Measurements from ENCODE around the gene WDCP.
"Not testable (repeated sequence)": the region's sequence is repeated elsewhere in the genome, so short reads cannot be mapped to it uniquely, and the experiment has no call there.

Gene WDCP

DNA sequence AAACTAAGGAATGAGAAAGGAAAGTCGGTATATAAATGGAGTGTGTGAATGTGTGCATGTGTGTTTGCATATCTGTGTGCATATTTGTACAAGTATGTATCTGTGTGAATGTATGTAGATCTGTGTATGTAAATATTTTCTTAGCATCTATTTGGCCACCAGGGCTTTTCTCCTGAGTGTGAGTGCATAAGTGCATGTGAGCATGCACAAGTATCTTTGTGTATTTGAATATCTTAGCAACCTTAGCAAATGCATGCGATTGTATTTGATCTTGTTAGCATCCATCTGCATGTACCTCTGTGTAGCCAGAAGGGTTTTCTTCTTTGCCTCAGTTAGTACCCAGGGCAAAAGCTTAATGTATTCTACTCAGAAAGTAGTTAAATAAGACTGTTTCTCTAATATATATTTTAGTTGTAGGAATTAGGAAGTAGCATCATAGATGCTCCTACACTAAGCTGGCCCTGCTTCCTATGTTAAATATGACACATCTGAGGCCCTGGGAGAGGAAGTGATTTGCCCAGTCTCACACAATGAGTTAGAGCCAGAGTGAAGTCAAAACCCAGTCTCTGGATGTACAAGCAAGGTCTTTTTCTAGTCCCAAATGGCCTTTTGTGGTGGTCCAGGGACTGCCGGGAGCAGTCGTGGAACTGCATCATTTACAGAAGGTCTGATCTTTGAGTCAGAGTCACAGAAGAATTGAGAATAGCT, 11.5 kb upstream of the WDCP start:
- no peak for DNase-seq

DNA sequence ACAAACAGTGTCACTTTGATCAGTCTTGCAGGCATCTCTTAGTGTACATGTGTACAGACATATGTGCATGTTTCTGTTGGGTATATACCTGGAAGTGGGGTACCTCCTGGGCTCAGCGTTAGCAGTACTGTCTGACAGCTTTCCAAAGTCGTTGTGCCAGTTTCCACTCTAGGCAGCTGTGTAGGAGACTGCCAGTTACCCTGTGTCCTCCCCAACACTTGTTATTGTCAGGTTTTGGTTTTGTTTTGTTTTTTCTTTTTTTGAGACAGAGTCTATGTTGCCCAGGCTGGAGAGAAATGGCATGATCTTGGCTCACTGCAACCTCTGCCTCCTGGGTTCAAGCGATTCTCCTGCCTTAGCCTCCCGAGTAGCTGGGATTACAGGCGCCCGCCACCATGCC, 8.6 kb upstream of the WDCP start:
- DNase-seq = no peak

DNA sequence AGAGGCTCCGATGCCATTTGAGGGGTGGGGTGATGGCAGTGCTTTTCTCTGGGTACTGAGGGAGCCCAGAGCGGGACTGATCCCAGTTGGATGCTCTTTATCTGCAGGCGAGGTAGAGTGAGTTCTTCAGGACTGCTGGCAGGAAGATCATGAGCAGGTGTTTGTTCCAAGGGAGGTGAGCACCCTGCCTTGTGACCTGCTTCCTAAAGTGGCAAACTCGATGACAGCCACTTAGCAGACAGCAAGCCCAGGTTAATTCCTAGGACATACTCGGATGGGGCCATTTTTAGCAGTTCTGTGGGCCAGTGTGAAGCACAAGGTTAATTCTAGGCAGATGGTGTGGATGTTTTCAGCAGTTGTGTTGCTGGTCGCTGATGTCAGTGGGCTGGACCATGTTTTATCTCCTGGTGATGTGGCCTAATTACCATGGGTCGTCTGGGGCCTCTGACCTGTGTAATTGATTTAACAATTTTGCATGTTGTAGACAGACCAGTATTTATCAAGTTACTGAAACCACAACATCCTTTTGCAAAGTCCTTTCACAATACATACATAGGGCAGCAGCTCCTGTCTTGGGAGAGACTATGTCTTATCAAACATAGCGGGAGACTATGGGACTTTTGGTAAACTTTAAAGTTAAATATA, 7.3 kb upstream of the WDCP start:
- DNase-seq = no peak

DNA sequence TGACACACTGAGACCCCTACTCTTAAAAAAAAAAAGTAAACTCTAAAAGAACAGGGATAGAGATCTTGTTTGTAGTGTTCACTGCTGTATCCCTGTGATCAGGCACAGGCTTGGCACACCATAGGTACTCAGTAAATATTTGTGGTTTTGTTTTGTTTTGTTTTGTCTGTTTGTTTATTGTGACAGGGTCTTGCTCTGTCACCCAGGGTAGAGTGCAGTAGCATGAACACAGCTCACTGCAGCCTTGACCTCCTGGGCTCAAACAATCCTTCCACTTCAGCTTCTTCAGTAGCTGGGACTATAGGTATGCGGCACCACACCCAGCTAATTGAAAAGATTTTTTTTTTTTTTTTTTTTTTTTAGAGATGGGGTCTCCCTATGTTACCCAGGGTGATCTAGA, 5.8 kb upstream of the WDCP start:
- no peak for DNase-seq

DNA sequence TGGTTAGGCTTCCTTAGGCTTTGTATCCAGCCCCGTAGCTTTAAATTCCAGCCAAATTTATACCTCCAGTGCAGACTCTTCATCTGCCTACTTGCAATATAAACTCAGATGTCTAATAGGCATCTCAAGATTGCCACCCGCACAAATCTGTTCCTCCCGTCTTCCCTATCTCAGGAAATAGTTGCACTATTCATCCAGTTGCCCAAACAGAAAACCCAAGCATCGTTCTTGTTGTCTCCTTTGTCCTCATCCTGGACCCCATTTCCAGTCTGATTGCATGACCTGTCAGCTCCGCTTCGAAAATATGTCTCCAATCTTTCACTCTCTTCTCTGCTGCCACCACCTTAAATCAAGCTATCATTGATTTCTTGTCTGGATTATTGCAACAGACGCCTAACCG, 4.6 kb upstream of the WDCP start:
- DNase-seq = no peak

DNA sequence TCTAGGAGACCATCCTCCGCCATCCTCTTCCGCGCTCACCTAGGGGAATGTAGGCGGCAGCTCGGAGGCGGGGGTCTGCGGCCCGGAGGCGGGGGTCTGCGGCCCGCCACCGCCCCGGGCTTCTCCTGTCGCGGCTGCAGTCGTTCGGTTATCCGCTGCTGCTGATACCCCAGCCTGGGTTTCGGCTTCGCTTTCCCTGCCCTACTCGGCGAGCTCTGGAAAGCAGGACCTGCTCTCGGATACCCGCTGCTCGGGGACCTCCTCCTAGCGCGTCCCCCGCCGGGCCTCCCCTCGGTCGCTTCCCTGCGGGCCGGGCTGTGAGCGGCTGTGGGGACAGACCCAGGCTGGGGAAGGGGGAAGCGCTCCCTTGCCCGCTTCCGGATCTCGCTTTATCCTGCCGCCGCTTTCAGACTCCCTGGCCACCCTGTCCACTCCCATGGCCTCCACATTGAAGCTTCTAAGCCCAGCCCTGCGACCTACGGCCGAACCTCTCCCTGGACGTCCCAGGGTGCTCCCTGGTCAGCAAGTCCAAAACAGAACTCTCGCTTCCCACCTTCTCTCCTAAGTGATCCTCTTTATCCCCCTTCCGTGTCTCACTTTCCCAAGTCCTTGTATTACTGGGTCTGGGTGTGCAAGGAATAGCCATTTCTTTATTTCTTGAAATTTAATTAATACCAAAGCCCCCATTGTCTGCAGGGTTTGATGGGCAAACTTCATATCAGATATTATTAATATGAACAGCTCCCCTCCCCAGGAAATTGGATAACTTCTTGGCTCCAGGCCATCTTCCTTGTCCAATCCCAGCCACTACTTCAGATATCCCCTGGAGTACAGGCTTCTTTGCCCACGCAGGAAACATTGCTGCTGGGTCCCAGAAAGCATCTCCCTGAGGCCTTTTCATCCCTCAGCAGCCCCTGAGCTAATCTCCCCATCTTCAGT, 3.1 kb upstream of the WDCP start:
- no peak for DNase-seq

DNA sequence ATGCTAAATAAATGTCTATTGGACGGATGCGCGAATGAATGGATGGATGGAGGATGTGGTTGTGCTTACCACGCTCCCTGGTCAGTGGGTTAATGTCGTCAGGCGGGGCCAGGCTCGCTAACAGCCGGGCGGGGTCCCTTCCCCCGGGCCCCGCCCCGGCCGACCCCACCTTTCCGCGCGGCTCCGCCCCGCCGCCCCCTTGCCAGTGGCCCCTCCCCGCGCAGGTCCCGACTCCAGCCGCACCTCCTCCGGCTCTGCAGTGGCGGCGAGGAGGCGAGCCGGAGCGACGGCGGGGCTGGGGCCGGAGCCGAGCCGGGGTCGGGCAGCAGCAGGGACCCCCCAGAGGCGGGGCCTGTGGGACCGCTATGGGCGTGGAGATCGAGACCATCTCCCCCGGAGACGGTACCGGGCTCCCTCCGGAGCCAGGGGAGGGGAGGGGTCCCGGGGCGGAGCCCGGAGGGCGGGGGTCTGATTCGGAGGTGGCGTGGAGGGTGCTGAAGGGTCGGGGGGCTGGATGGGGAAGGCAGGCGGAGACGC, 2.4 kb upstream of the WDCP start, which contains the start of gene FKBP1B:
Gene FKBP1B, plus strand, starts transcription at position 257 of the 537 bp plus-strand sequence. Its CDS starts 109 bp downstream, at position 366.
- peak; percentile 35 to 64 for DNase-seq

DNA sequence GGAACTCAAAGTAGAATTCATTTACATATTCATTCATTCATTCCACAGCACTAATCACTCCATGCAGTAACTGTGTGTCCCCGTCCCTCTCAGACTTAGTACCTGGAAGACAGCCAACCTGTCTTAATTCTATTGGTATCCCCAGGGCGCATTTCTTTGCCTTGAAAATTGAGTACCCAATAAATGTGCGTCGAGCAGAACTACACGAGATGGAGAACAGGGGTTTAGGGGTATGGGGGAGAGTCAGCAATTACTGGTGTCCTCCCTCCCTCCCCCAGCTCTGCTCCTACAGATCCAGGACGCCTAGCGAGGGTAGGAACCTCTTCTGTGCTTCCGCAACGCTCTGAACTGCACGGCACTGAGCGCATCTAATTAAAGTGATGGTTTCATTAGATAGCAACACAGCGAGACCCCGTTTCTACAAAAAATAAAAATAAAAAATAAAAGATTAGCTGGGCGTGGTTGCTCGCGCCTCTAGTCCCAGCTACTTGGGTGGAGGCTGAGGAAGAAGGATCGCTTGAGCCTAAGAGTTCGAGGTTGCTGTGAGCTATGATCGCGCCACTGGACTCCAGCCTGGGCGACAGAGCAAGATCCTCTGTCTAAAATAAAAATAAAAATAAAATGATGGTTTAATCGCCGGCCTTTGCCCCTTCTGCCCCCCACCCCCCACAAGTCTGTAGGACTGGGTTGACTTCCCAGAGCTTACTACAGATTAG, 1.7 kb upstream of the WDCP start:
- DNase-seq = no peak

DNA sequence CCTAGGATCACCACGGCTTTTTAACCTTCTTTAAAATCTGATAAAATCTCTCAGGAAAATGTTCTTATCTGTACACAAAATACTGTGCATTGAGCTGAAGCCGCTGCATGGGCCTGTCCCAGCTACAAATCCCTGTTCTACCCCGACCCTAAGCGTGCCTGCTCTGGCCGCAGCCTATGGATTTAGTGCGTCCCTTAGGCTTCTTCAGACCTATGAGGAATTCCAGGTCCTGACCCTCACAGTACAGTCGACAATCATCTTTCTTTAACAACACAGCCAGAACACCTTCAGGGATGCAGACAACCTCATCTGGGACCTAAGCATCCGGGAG, 477 bp upstream of the WDCP start:
- no peak for DNase-seq

DNA sequence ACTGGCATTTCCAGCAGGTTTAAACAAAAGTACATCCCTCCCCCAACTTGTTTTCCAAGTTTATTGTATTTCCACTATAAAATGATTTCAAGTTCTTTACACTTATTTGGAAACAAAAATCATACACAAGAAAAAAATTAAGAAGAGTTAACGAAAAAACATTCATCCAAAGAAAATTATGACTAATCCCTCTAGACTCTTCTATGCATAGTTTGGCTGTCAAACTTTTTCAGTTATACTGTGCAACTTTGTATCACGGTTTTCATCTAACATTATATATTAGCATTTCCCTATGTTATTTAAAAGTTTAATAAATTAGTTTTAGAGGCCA, 627 bp downstream of the WDCP start:
- DNase-seq = no peak

DNA sequence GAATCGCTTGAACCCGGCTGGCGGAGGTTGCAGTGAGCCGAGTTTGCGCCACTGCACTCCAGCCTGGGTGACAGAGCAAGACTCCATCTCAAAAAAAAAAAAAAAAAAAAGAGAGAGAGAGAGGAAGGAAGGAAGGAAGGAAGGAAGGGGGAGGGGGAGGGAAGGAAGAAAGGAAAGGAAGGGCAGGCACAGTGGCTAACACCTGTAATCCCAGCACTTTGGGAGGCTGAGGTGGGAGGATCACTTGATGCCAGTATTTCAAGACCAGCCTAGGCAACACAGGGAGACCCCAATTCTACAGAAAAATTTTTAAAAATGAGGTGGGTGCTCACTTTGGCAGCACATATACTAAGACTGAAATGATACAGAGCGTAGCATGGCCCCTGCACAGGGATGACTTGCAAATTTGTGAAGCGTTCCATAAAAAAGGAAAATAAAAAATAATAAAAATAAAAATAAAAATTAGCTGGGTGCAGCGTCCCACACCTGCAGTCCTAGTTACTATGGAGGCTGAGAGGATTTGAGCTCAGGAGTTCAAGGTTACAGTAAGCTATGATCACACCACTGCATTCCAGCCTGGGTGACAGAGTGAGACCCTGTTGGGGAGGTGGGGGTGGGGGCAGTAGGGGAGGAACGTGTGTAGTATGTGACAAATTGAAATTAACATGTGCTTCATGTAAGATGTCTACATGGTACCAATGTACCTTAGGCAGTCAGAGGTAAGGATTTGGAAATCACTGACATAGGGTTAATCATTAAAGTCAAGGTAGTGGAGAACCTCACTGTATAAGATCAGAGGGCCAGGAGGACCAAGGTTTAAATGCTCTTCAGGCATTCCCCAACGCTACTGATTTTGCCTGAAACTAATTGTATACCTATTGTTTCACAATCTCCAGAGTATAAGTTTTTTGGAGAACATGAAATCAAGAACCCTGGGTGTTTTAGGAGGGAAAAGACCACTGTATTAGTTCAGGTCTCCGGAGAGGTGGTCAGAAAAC, 1.4 kb downstream of the WDCP start:
- no peak for DNase-seq

DNA sequence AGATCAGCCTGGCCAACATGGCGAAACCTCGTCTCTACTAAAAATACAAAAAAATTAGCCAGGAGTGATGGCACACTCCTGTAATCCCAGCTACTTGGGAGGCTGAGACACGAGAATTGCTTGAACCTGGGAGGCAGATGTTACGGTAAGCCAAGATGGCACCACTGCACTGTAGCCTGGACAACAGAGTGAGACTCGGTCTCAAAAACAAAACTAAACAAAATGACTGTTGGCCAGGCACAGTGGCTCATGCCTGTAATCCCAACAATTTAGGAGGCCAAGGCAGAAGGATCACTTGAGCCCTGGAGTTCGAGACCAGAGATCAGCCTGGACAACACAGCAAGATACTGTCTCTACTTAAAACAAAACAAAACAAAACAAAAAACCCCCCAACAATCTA, 4.1 kb downstream of the WDCP start:
- not testable (repeated sequence) for DNase-seq

DNA sequence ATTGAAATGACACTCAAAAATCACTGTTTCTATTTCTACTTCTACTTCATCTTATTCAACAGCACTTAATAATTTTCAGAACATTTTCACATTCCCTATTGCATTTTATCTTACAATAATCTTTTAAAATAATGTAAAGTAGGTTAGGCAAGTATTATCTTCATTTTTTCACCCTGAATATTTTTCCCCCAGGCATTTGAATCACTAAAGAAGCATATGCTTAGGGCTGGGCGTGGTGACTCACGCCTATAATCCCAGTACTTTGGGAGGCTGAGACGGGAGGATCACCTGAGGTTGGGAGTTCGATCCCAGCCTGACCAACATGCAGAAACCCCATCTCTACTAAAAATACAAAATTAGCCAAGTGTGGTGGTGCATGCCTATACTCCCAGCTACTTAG, 6.7 kb downstream of the WDCP start:
- DNase-seq = no peak

DNA sequence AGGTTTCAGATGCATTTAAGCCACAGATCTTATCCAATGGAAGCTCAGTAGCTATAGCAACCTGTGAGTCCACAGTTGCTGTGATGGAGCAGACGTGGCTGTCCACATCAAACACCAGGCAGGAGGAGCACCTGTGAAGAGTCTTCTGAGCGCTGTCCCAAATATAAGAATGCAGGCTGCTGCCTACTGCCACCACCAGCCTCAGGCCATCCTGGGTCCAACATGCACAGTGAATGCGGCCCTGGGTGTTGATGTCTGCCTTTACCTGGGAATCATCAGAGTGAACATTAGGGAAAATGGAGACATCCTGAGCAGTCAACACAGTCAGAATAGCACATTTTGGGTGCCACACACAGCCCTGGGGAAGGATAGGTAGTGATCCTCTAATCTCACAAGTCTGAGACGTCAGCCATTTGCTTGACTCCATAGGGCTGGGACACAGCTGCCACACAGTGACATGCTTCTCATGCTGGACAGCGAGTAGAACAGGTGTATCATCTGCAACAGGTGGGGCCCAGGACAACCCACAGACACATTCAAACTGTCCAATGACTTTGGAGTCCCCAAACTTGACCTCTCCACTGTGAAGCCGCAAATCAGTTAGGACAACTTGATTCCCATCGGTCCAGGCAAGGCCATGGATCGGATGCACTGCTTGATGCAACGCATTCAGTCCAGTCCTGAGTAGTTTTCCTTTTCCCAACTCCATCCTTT, 8.2 kb downstream of the WDCP start:
- DNase-seq = no peak

DNA sequence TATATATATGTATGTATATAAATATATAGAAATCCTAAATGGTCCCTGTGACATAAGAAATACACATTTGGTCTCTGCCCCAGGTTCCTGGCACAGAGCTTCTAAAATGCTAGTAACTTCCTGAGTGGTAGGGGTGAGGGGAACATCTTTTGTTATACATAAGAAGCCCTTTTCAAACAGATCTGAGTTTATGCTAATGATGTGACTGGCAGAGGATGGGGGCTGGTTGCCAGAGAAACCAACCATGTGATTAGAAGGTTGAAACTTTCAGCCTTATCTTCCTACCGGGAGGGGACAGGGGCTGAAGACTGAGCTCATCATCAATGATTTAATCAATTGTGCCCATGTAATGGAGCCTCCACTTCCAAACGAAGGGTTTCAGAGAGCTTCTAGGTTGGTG, 21.0 kb downstream of the WDCP start:
- DNase-seq = no peak

DNA sequence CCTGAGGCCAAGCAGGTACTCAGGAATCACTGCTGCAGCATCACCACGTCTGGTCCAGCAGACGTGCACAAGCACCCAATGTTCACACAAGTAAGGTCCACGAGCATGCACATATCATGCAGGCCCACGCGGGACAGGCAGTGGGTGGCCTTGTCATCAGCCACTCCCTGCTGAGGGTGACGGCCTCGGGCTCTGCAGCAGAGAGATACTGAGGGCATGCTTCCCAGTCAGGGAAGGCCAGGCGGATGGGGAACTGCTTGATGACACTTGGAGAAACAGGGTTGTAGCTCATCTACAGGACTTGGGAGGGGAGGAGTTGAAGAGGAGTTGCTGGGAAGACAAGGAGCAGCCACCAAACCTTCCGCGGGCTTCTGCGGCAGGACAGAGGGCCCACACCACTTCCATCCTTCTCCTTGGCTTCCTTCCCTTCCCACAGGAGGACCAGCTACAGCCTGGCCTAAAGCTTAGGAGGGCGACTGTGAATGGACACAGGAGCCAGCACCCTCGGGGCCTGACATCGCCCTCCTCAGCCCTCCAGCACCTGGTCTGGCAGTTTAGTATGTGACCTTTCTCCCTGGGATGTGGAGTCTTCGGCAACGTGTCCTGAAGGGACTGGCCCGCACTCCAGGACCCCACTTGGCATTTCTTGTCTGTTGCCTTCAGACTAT, 22.1 kb downstream of the WDCP start:
- DNase-seq = no peak

DNA sequence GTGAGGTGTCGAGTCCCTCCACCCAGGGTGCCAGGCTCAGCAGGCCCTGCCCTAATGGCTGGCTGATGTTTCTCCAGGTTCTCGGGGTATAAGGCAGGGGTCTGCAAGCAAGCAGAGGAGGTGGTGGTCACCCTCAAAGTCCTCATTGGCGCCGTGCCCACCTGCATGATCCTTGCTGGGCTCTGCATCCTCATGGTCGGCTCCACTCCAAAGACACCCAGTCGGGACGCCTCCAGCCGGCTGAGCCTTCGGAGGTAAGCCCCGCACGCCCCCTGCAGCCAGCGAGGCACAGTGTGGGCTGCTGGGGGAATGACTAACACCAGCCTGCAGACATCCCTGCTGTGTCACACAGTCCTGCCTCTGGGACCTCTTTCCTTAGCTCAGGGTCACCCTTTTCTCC, 23.2 kb downstream of the WDCP start:
- no peak for DNase-seq

DNA sequence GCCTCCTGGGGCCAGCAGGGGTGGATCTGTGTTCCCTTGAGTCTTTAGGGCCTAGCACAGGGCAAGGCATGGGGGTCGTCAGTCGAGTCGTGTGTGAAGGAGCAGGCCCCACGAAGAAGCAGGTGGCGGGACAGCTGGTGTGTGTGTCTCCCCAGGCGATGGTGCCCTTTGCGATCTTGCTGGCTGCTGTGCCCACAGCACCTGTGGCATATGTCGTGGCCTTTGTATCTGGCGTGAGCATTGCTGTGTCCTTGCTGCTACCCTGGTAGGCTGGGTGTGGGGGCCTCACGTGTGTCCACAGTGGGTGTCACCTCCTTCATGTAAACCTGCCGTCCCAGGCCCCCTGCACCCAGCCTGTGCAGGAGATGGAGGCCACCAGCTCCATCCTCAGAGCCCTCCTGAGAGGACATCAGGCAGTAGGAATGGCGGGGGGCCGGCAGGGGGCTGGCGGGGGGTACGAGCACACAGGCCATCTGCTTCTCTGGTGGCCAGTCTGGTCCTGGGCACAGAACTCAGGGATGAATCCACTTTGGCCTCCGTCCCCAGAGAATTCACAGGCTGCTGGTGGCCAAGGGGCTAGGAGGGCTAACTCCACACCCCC, 24.1 kb downstream of the WDCP start:
- no peak for DNase-seq

DNA sequence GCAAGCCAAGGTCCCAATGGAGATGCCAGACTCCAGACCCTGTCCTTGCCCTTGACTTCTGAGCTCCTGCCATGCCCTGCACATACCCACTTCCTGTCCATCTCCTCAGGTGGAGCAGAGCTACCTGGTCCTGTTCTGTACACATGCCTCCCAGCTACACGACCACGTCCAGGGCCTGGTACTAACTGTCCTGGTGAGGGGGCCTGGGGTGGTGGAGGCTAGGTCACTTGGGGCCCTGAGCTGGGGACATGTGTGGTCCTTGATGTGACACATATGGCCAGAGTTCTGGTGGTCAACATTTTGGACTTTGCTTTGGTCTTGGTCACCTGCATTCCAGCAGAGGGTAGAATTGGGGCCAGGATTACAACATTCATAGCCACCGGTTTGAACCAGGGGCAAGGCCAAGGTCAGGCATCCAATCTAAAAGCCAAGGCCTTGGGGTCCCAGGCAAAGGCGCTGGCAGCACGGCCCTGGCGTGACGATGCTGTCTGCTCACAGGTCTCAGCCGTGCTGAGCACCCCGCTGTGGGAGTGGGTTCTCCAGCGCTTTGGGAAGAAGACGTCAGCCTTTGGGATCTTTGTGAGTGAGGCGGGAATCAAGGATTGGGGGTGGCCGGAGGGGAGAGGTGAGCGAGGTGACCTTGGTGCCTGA, 24.7 kb downstream of the WDCP start:
- DNase-seq = no peak
